T-helper 2 cell (primary cell): ENCODE measurements around the gene HNRNPA0.

ENCODE experiments used
- DNase-seq, 5 experiments: peaks; one replicate each; pipeline versions ENCODE4 v3.0.0 to v3.0.0-alpha.2; 2012 to 2022

Gene HNRNPA0

DNA sequence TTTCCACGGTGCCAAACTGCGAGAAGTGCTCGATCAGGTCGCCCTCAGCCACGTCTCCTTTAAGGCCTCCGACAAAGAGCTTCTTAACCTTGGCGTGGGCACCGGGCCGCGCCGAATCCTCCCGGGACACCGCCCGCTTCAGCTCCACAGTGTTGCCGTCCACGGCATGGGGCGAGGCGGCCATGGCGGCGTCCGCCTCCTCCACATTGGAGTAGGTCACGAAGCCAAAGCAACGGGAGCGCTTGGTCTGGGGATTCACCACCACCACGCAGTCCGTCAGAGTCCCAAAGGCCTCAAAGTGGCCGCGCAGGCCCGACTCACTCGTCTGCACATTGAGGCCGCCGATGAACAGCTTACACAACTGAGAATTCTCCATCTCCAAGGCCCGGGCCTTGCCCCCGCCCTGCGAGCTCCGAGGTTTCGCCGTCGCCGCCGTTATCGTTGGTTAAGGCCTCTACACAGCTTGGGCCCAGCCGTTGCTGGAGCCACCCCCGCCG lies 424 bp downstream of the HNRNPA0 start:
- DNase-seq = peak in 1 of 5 experiments; percentile 58

DNA sequence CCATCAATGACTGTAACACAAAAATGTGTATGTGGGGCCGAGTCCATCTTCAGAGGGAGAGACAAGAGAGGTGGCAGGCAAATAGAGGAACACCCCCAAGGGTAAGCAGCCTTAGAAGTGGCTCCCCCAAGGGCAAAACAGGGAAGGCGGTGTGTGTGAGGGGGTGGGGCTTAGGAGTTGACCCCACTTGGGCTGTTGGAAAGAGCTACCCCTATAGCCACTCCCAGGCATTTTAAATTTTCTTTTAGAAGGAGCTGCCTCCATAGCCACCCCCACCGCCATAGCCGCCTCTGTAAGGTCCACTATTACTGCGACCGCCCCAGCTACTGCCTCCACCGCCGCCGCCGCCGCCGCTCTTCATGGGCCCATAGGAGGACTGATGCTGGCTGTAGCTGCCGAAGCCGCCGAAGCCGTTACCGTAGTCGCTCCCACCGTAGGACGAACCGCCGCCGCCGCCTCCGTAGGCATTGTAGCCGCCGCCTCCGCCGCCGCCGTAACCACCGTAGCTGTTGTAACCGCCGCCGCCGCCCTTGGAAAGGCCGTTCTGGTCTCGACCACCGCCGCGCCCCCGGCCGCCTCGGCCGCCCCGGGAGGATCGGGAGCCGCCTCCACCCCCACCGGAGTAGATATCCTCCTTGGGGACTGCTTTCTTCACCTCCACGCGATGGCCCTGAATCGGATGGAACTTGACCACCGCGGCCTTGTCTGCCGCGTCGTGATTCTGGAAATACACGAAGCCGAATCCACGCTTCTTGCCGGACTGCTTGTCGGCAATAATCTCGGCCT lies 1.1 kb downstream of the HNRNPA0 start:
- peak in 4 of 5 experiments; percentile 21 to 57 (median 44) for DNase-seq

DNA sequence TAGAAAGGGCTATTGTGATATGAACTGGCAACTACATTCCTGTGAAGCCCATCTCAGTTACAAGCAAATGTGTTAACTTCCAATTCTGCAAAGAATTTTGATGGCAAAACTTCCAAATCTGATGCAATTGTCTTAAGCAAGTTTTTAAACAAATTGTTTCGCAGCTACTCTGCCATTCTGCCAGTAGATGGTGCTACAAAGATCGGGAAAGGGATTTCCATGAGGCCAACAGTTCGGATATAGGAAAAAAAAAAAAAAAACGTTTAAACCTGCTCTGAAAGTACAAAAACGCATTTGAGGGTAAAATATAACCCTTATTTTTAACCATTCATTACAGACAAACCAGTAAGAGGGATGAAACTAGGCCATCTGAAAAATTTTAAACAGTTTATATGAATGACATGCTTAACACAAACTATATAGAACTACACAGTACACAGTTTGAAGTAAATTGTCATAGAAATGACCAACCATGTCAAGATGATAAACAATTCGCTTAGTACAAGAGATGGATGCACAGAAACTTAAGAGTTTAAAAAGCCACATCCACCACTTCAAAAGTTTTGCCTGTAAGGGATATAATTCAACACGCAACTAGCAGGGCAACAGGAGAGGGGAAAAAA lies 2.2 kb downstream of the HNRNPA0 start:
- DNase-seq = peak in 2 of 5 experiments; percentile 3 to 33

DNA sequence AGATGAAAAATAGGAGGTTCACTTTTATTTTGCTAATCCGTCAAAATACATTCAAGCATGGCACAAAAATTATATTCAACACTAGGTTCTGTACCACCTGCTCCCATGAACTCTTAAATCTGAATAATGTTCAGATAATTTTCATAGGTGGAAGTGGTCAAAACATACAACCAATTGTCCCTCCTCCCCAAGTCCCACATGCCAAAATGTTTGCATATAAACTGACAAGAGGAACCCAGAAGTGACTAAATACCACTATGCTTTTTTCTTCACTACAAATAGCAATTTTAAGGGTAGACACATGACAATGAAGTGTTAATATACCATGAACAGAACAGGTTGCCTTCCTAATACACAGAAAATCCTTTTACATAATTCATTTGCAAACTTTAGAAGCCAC lies 3.7 kb downstream of the HNRNPA0 start:
- DNase-seq = no peak

DNA sequence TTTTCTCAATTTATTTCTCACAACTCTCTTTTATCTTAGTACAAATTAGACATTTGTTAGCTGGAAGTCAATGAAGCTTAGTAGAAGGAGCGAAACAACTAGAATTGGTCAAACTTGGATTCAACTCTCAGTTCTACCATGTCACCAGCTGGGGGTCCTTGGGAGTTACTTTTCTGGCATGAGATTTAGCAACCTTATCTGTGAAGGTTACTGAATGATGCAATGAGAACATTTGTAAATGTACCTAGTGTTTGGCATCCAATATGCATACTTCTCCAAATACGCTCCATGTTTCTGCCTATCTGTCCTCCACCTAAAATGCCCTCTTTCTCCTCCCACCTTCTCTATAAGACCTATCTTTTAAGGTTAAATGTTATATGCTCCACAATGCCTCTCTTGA lies 6.3 kb downstream of the HNRNPA0 start:
- no peak for DNase-seq

DNA sequence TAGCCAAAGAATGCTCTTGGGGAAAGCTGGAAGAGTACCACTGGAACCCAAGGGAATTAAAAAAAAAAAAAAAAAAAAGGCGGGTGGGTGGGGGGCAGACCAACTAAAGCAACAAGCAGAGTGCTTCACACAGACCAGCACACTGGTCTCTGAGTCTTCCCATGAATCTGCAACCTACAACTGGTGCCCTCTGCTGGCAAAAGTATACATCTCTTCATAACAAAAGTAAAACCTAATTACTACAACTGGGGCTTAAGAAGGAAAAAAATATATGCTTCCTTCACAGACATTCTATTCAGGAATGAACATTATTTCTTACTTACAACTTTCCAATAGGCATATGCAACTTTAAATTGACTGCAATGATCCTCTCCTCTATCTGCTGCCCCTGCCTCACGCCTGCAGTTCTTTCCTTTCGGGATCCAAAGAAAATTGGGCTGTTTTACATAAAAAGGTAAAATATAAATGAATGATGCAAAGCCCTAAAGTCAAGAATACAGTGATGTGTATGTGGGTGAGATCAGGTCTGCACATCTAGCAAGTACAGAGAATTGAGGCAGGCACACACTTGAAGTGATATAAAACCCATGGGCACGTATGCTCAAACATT lies 11.0 kb downstream of the HNRNPA0 start:
- DNase-seq = peak in 3 of 5 experiments; percentile 23 to 76 (median 44)

DNA sequence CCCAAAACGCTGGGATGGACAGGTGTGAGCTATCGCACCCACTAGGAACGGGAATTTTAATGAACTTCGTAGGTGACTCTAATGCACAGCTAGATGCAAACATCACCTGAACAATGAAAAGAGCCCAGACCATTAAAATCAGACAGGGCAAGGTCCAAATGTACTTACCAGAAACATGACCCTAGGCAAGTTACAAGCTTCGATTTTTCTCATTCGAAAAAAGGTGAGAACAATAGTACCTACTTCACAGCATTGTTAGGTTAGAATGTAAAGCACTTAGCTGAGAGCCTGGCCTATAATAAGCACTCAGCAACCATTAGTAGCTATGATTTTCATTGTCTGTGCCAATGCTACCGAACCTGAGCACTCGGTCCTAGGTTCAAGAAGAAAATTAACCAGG lies 12.4 kb downstream of the HNRNPA0 start:
- no peak for DNase-seq

DNA sequence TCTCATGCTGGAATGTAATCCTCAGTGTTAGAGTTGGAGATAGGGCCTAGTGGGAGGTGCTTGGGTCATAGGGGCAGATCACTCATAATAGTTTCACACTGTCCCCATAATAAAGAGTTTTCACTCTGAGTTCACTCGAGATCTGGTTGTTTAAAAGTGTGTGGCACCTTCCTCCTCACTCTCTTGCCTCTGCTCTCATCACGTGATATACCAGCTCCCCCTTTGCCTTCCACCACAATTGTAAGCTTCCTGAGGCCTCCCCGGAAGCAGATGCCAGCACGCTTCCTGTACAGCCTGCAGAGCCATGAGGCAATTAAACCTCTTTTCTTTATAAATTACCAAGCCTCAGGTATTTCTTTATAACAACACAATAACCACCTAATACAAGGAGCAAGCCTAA lies 14.4 kb downstream of the HNRNPA0 start:
- DNase-seq = no peak

DNA sequence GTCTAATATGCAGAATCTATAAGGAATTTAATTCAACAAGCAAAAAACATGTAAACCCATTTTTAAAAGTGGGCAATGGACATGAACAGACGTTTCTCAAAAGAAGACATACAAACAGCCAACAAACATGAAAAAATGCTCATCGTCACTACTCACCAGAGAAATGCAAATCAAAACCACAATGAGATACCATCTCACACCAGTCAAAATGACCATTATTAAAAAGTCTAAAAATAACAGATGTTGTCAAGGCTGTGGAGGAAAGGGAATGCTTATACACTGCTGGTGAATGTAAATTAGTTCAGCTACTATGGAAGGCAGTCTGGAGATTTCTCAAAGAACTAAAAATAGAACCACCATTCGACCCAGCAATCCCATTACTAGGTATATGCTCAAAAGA lies 15.2 kb downstream of the HNRNPA0 start:
- no peak for DNase-seq

DNA sequence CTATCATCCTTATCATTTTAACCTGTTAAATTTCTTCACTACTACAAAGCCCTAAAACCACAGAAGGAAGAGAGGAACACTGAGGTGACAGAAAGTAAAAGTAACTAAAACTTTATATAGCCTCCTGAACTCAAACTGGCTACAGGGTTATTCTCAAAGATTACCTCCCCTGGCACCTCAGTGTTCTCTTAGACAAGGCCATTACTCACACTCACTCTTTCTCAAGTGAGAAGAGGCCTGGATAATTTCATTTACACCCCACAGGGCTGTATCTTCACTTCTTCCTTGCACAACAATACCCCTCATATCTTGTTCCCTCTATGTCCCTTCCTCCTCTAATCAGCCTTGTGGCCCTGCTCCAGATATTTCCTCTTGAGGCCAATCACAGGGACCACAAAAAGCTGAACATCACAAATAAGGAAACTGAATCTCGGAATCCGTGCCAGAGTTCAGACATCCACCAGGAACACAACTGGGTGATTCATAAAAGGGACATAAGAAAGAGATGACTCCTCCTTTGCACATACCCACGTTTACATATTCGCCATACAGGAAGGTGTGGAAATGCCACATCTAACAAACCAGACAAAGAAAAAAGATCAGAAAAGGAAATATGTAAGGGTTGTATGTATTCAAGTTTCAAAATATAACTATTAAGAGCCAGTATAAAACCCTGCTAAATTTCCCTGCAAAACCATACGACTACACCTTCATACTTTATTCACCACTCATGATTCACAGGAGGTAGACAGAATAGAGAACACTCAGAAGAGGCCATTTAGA lies 16.6 kb downstream of the HNRNPA0 start:
- DNase-seq = peak in 2 of 5 experiments; percentile 33 to 42

DNA sequence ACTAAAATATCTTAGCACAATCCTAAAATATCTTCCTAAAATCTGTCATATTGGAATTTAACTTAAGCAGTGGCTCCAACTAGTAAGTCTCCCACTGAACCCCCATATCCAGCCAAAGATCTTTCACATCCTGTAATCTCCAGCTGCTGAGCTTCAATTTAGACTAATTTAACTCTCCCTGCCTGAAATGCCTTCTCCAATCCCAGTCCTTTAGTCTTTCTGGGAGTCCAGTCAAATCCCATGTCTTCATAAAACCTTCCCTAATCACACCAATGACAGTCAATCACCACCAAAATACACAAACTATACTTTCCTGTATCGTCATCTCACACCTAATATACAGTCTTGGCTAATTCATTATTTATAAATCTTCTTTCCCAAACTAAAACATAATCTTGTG lies 17.7 kb downstream of the HNRNPA0 start:
- no peak for DNase-seq

DNA sequence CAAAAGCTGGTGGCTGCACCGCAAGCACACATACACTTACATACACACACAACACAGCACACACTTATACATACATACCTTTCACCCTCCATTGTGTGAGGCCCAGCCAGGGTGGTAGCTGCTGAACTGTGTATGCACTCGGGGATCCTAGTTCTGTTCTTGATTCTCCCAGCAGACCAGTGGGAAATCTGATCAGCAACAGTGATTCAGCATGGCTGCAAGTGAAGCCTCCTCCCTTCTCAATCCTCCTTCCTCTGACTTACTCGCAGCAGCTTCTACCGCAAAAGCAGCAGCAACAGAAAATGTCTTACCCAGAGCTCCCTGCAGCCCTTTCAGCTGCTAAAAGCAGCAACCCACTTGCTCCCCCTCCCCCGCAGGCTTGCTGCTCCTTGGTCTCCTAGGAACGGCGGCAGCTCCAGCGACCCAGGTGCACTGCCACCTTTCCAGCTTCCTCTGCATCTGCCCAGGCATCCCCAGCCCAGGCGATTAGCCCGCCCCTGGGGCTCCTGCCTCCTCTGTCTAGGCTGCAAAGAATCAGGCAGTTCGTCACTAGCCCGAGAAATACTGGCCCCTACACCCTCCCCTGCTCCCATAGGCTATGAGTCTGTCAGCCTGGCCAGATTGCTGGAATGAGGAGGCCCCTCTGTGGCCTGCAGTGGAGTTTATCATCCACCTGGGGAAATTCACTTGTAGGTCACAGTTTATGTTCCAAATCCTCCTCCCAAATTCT lies 18.4 kb downstream of the HNRNPA0 start, which contains the start of gene KLHL3:
Gene KLHL3, minus strand, starts transcription at position 535 of the 730 bp plus-strand sequence. Its CDS starts 443 bp downstream, at position 92.
- peak in 3 of 5 experiments; percentile 4 to 76 (median 9) for DNase-seq

DNA sequence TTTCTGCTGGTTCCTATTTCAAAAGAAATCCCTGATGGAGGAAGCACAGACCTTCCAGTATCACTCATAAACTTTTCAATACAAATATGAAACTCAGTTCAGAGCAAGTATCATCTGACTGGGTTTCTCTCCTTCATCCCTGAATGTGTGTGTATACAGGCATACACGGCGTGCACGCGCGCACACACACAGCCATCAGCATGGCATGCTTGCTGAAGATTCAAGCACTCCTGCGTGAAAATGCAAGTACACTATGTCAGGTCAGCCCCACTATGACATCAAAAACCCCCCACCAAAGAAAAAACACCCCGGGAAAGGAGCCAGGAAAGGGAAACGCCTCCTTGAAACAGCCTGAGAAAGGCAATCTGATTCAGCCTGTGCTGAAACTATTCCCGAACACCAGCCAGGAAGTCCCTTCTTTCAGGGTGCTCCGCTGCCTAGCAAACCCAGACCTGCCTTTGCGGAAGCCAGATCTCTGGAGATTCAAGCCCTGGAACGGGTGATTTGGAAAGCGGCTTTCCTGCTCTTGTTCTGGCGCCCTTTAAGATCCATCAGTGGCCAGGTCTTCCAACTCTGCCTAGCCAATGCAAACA lies 19.1 kb downstream of the HNRNPA0 start:
- peak in 3 of 5 experiments; percentile 8 to 51 (median 9) for DNase-seq

DNA sequence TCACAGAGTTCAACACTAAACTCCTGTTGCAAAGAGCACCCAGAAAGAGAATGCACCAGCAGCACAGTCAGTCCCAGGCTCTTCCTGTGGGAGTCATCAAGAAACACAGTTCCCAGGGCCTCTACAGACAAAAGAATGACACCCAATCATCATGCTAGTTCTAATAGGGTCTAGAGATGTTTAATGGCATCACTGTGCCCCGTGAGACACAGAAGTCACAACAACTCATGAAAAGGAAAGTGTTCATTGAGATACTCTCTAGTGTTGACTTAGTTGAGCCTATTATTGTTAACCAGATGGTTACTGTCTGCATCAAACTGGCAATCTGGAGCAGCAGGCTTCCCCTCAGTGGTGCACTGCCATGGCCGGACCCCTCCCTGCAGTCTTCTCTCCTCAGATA lies 19.8 kb downstream of the HNRNPA0 start:
- DNase-seq = peak in 1 of 5 experiments; percentile 16

DNA sequence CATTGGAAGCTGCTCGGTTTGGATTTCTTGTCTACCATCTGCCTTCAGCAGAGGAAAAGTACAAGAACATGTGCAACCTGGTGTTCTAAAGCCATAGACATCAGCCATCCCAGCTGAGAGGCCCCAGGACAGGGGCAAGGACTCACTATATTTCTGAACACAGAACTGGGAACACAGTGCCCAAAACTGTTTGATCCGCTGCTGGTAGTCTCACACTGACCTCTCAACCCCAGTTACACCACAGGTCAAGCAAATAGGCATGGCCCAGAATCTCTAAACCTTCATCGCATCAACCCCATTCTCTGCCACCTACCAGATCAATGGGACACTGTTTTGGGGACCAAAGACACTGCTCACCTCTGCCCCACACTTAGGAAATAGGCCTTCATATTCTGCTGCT lies 20.2 kb downstream of the HNRNPA0 start:
- DNase-seq = no peak

DNA sequence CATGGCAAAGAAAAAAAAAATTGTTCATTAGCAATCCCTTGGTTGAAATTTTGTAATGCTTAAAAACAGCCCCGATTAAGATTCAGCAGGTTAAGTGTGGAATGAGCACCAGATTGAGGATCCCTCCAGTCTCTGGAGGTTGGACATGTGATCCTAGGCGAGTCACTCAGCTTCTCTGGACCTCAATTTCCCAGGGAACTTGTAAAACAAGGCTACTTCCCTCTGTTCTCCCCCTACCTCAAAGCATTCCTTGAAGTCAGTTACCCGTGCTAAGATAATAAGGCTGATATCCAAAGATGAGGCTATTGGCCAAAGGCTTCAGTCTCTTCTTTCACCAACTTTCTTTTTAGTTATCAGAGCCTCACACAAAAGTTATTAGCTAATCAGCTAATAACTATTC lies 21.2 kb downstream of the HNRNPA0 start:
- DNase-seq = no peak

DNA sequence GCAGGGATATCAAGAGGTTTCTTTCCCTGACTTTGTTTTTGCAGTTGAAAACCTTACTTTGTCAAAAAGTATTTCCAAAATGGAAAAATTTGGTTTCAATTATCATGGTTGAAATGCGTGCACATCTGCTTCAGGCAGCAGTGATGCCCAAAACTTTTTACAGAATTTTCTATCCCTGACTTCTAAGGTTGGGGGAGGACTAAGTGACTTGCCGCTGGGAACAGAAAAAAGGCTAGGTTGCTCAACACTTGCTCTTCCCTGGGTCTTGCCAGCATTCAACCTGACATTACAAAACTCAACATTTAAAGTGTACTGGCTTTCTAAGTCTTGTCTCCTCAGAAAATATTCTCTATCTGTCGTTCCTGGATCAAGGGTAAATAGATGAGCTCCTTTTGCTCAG lies 23.0 kb downstream of the HNRNPA0 start:
- no peak for DNase-seq

DNA sequence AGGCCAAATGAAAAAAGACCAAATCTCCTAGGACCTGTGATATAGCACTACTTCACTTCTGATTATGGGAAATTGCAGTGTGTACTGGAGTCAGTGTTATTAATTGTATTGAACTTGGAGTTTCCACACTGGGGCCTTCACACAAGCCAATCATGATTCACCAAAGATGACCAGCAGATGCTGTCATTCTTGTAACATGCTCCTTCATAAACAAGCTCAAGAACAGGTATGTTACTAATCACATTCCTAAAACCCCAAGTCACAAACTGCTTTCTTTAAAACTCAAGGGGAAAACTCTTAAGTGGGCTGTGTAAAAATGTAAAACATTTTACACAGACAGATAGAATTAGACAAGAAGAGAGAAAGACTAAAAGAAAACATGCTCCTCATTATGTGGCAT lies 23.8 kb downstream of the HNRNPA0 start:
- no peak for DNase-seq

DNA sequence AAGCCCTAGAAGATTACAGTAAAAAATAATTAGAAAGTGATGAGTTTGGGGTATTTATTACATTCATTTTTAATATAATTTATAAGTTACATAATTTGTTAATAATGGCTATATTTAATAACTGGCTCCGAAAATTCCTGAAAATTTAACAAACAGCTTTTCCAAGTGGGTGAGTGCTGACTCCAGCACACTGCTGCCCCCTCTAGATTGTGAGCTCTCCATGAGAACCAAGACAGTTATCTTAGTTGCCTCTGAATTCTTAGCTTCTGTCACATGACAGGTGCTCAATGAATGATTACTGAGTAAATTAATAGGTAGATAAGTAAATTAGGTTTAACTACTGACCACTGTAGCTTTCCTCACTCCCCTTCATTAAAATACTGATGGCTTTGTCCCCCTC lies 26.1 kb downstream of the HNRNPA0 start:
- DNase-seq = no peak

DNA sequence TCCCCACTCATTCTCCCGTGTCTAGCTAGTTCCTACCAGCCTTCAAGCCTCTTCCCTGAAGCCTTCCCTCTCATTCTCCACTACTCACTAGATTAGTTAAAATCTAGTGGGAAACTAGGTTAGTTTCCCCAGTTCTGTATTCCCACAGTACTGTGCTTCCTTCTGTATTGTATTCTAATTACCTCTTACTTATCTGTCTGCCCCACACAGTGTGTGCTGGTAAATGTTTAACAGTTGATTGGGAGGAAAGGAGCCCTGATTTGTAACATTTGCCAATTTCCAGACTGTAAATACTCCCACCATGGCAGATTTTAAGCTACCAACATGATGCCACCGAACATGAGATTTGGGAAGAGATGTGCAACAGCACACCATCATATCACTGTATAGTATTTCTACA lies 26.5 kb downstream of the HNRNPA0 start:
- DNase-seq = no peak

DNA sequence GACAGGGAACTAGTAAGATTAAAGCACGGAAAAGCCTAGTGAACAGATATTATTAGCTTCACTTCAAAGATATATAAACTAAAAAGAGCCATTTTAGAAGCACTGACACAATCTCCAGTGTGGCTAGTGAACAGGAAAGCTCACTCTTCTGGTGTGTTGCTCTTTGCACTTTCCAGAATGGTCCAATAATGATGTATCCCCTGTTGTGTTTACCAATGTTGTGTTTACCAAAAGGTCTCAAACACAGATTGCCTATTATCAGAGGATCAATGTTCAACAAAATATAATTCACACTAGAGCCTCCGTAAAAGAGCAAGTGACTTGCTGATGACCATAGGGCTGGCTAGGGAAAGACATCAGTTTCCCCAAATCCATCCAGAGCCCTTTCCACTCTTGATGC lies 29.9 kb downstream of the HNRNPA0 start:
- DNase-seq = no peak

DNA sequence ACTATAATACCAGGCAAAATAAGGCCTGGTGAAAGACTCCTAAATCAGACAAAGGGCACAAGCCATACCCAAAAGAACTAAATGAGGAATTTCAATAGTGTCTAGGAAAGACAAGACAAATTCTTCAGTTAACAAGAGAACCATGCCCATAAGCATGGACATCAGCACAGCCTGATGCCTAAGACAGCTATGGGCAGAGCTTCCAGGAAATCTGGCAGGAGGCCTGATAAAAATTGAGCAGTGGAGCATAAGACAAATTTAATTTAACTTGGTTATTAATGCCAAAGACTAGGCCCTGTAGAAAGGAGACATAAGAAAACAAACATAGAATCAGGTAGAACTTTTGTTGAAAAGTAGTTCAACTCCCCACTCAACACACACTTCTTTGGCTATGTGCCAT lies 35.6 kb downstream of the HNRNPA0 start:
- DNase-seq = no peak
